Calu3 (cell line): ENCODE results near the gene TRIM33. TPM values are rescaled to one million over a fixed set of nuclear protein-coding genes. Genes with fewer than 3 reads are reported as not detected.

ENCODE experiments used
- BruUV-seq: library from RNA; stranded (reverse); fragments of 400-500 nt; replicated peaks from 2 replicates; lab custom pipeline; 2021; lab: Mats Ljungman, UMichigan
- CTCF ChIA-PET: fragments of 300-600 bp; sonication (Branson Sonifier 250); formaldehyde crosslinking; loops from one replicate; lab custom pipeline; 2022; ENCODE audit warnings: antibody characterized with exemption; lab: Charles Lee
- DNase-seq: peaks from one replicate; pipeline ENCODE4 v3.0.0; 2022
- H3K27ac Mint-ChIP-seq: one replicate; pipeline ENCODE4 v1.8.0; 2022; ENCODE audit warnings: mixed read lengths; ENCODE audit not compliant: unreplicated experiment
- H3K27me3 Mint-ChIP-seq: one replicate; pipeline ENCODE4 v1.8.0; 2022; ENCODE audit warnings: mixed read lengths; ENCODE audit not compliant: unreplicated experiment
- H3K36me3 Mint-ChIP-seq: one replicate; pipeline ENCODE4 v1.8.0; 2022; ENCODE audit warnings: mild to moderate bottlenecking, moderate library complexity, mixed read lengths; ENCODE audit not compliant: insufficient read depth, unreplicated experiment
- H3K4me1 Mint-ChIP-seq: one replicate; pipeline ENCODE4 v1.8.0; 2022; ENCODE audit warnings: mild to moderate bottlenecking, low read depth, mixed read lengths; ENCODE audit not compliant: unreplicated experiment
- H3K4me3 Mint-ChIP-seq: one replicate; pipeline ENCODE4 v1.8.0; 2022; ENCODE audit warnings: mild to moderate bottlenecking, low read depth, moderate library complexity, mixed read lengths; ENCODE audit not compliant: unreplicated experiment
- H3K9me3 Mint-ChIP-seq: one replicate; pipeline ENCODE4 v1.8.0; 2022; ENCODE audit warnings: low read depth, mixed read lengths; ENCODE audit not compliant: unreplicated experiment
- CTCF ChIP-seq: fragments of 200-600 bp; IDR thresholded peaks from one replicate; pipeline ENCODE4 v1.8.0; 2022; ENCODE audit warnings: antibody characterized with exemption; ENCODE audit not compliant: unreplicated experiment
- intact Hi-C: fragments of 100-400 bp; cut with micrococcal nuclease; formaldehyde crosslinking; loops from one replicate; pipeline ENCODE4 v1.10.0; 2022; ENCODE audit not compliant: unreplicated experiment
- total RNA-seq: library from RNA; stranded (reverse); gene quantifications from 2 replicates; pipeline ENCODE4 v1.2.3, GENCODE V29; 2022

The TRIM33 gene
- total RNA-seq, 1 experiment from 2014 or later = 42.0 TPM

GRCh38 chr1:114468710-114469468, 42.1 kb downstream of the TRIM33 start:
- H3K27ac Mint-ChIP-seq = peak overlapping the region; percentile 29
- H3K36me3 Mint-ChIP-seq = peaks cover 38% of the 10 kb centered on the region
- DNase-seq = no peak
- no peak overlapping the region for H3K4me3 Mint-ChIP-seq
- no TSS peak for BruUV-seq
- no peaks in the 10 kb centered on the region for H3K27me3 Mint-ChIP-seq
- CTCF ChIA-PET = interaction anchor here (1.6 kb wide), 1 partner anchor 42 kb away, joined by 3 read pairs; the partner anchor contains the start of gene TRIM33
- intact Hi-C loops = loop anchor here (5.0 kb wide), 1 partner anchor 38 kb away; no protein-coding TSS in a partner anchor
- H3K4me1 Mint-ChIP-seq = peaks cover 58% of the 10 kb centered on the region
- no peaks in the 10 kb centered on the region for H3K9me3 Mint-ChIP-seq
- no peak for TF ChIP-seq CTCF

- peaks cover 32% of the 10 kb centered on the region for H3K36me3 Mint-ChIP-seq
- no peaks in the 10 kb centered on the region for H3K27me3 Mint-ChIP-seq
- CTCF ChIA-PET = interaction anchor here (1.6 kb wide), 1 partner anchor 43 kb away, joined by 3 read pairs; the partner anchor contains the start of gene TRIM33
- peak overlapping the region; percentile 15 for H3K4me3 Mint-ChIP-seq
- peaks cover 49% of the 10 kb centered on the region for H3K4me1 Mint-ChIP-seq
- no peak for TF ChIP-seq CTCF
- H3K9me3 Mint-ChIP-seq = no peaks in the 10 kb centered on the region
- H3K27ac Mint-ChIP-seq = peak overlapping the region; percentile 26
- intact Hi-C loops = loop anchor here (5.0 kb wide), 1 partner anchor 39 kb away; no protein-coding TSS in a partner anchor
- no peak for DNase-seq
- BruUV-seq = no TSS peak
Observed at GRCh38 chr1:114468047-114468446, 43.0 kb downstream of the TRIM33 start.

GRCh38 chr1:114467491-114467890, 43.5 kb downstream of the TRIM33 start:
- no peak for DNase-seq
- Mint-ChIP-seq H3K36me3 (peaks cover 32% of the 10 kb centered on the region), H3K27ac (peak overlapping the region; percentile 26), H3K4me3 (peak overlapping the region; percentile 15), H3K9me3 (no peaks in the 10 kb centered on the region), H3K27me3 (no peaks in the 10 kb centered on the region), H3K4me1 (peaks cover 48% of the 10 kb centered on the region)
- no TSS peak for BruUV-seq
- no peak for TF ChIP-seq CTCF
- intact Hi-C loops = loop anchor here (5.0 kb wide), 1 partner anchor 40 kb away; no protein-coding TSS in a partner anchor
- CTCF ChIA-PET = interaction anchor here (1.6 kb wide), 1 partner anchor 43 kb away, joined by 3 read pairs; the partner anchor contains the start of gene TRIM33

- Mint-ChIP-seq H3K27ac (peak overlapping the region; percentile 30), H3K9me3 (no peaks in the 10 kb centered on the region), H3K4me1 (peaks cover 48% of the 10 kb centered on the region), H3K36me3 (peaks cover 31% of the 10 kb centered on the region), H3K27me3 (no peaks in the 10 kb centered on the region), H3K4me3 (peak overlapping the region; percentile 15)
- CTCF ChIA-PET = interaction anchor here (0.6 kb wide), 1 partner anchor 34 kb away, joined by 3 read pairs; no protein-coding TSS in a partner anchor
- BruUV-seq = no TSS peak
- no peak for TF ChIP-seq CTCF
- intact Hi-C loops = loop anchor here (5.0 kb wide), 1 partner anchor 41 kb away; no protein-coding TSS in a partner anchor
- DNase-seq = no peak
Observed at GRCh38 chr1:114466334-114467014, 44.5 kb downstream of the TRIM33 start.
